ENCODE results near the gene NR2F1-AS1.

DNA sequence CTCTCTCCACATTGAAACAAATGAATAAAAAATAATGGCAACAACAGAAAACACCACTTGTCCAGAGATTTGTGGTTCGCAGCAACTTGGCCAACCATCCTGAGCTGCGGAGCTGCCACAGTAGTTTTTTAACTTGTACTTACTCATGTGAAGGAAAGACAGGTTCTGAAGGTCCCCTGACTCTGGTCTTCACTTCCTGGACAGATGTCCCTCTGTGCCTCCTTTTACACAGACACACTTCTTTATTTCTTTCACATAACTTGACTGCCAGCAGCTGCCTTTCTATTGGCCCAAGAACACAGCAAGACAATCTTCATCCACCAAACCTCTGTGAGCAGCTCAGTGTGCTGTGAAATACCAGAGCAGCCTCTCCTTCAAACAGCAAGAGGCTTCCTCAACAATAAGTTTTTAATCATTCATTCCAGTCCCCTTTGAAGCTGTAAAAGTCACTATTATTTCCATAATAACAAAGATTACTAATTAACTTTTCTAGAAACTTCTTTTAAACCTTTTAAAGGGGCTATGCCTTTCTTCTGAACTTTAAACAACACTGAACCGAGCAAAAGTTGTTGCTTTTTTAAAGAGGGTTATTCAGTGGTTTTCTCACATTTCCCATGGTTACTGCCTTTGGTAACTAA, 198.7 kb downstream of the NR2F1-AS1 start:
- TF ChIP-seq, protein P1, sequence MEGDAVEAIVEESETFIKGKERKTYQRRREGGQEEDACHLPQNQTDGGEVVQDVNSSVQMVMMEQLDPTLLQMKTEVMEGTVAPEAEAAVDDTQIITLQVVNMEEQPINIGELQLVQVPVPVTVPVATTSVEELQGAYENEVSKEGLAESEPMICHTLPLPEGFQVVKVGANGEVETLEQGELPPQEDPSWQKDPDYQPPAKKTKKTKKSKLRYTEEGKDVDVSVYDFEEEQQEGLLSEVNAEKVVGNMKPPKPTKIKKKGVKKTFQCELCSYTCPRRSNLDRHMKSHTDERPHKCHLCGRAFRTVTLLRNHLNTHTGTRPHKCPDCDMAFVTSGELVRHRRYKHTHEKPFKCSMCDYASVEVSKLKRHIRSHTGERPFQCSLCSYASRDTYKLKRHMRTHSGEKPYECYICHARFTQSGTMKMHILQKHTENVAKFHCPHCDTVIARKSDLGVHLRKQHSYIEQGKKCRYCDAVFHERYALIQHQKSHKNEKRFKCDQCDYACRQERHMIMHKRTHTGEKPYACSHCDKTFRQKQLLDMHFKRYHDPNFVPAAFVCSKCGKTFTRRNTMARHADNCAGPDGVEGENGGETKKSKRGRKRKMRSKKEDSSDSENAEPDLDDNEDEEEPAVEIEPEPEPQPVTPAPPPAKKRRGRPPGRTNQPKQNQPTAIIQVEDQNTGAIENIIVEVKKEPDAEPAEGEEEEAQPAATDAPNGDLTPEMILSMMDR (IDR thresholded peaks at IDR 0.05; ENCODE audit: extremely low read depth in 1 of 2, insufficient read depth in 1 of 2, low read depth in 1 of 2, low read length in 2 of 2), result no peak
- TF ChIP-seq EZH2 (IDR thresholded peaks at IDR 0.05; ENCODE audit: borderline replicate concordance, low read depth, low read length, severe bottlenecking), result no peak
